GM19035 (cell line): ENCODE results near the gene VSTM4.
A peak's percentile ranks its signal among the peaks of the same experiment; 100 is the strongest.

ENCODE experiments used
- ATAC-seq: cut with Tn5 transposase; IDR thresholded peaks from one replicate; pipeline ENCODE4 v1.9.1; 2021; ENCODE audit not compliant: unreplicated experiment

Gene VSTM4

DNA sequence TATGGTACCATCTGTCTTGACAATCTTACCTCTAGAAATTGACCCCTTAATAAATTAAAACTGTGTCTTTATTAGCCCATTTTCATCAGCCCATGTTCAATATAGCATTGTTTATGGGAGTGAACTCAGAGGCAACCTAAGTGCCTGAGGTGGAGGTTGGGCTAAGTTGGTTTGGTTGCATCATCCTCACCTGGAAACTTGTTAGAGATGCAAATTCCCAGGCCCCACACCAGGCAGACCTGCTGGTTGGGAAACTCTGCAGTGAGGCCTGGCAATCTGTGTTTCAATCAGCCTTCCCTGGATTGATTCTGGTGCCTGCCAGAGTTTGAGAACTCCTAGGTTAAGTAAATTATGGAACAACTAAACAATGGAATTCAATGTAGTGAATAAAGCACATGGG, 27.9 kb upstream of the VSTM4 start:
- no peak for ATAC-seq

- ATAC-seq: no peak
These were observed 26.4 kb upstream of the VSTM4 start for GRCh38 chr10:49141541-49142332.

GRCh38 chr10:49140304-49141177, 25.2 kb upstream of the VSTM4 start:
- ATAC-seq: no peak

- no peak for ATAC-seq
These were observed 24.5 kb upstream of the VSTM4 start for GRCh38 chr10:49139846-49140195.

DNA sequence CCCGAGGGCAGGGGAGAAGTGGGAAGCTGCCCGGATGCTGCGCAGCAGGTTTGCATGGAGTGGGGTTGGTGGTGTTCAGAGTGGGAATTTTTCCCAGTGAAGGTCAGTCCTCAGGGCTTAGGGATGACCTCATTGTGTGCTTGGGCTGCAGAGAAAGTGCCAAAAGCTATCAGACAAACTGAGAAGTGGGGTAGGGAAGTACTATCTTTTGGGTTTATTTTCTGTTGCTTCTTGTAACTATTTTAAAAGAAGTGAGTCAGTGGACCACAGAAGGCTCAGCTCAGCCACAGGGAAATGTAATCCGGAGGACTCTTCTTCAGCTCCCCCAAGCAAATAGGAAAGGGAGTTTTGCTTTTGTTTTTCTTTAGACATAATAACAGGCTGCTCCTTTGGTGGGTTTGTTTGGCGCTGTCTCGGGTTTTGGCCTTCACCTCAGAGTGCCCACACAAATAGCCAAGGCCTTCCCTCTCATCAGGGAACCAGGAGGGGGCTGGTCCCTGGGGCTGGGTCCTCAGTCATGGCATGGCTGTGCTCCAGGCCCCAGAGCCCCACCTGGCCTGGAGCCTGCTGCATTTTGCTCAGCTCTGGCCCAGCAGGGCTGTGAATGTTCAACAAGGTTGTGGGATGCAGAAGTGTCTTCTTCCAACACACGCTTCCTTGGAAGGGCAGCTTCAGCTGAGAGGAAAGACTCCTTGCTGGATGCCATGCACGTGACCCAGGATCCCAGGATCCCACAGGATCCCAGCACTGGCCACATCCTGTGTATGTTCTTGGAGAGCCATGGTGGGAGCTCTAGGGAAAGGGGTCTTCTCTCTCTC, 23.9 kb upstream of the VSTM4 start:
- no peak for ATAC-seq

GRCh38 chr10:49138361-49138891, 23.1 kb upstream of the VSTM4 start:
- no peak for ATAC-seq

- no peak for ATAC-seq
These were observed 21.2 kb upstream of the VSTM4 start for GRCh38 chr10:49136525-49136924.

DNA sequence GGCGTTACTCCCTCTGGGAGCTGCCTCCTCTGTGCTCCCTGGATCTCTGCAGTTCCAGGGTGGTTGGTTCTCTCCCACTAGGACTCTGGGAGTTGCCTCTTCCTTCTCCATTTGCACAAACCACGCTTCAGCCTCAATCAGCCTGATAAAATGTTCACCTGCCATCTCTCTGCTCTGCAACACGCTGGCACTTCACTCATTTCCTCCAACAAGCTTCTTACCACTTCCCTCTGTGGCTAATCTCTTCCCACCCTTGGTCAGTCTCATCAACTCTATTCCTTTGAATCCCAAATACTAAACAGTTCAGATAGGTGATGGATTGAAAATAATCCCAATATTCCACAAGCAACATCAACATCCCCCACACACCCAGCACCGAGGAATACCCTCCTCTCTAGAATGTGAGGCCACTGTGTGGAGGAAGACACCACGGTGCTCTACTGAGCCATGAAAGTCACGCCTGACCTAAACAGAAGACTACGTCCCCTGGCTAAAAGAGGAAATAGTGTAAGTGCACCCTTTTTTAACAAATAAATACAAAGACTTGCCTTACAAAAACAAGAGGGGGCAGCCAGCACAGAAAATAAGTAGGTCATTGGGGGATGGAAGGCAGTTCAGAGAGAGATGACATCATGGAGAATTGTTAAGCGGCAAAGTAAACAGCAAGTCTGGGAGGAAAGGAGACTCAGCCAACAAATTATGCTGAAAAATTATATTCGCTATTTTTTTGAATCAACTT, 20.4 kb upstream of the VSTM4 start:
- peak; percentile 55 for ATAC-seq

DNA sequence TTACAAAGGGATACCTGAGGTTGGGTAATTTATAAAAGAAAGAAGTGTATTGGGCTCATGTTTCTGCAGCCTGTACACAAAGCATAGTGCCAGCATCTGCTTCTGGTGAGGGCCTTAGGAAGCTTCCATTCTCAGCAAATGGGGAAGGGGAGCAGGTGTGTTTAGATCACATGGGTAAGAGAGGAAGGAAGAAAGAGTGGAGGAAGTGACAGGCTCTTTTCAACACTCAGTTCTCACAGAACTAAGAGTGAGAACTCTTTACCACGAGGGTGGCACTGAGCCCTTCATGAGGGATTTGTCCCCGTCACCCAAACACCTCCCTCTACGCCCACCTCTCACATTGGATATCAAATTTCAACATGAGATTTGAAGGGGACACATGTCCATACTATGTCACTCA, 19.0 kb upstream of the VSTM4 start:
- ATAC-seq: no peak

DNA sequence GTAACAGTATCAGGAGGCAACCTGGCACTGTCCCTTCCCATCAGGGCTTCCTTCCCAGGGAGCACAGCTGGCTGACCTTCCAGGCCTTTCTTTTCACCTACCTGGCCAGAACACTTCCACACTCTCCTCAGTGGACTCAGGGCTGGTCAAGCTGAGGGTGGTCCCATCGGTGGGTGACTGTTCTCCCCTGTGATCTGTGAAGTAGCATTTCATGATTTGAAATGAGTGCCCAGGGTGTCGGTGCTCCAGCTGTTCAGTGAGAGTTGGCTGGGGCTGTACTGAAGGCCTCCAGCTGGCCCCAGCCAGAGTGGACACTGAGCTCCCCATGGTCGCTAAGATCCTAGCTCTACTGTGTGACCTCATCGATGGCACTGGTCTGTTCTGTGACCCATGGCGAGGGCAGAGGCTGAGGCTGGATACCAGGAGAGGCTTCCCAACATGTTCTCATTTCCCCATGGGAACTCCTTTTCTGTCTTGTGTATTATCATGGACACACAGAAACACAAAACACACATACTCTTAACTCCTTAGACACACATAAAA, 18.5 kb upstream of the VSTM4 start, which contains the start of gene FAM170B:
FAM170B (minus strand) TSS at position 316 of the 543 bp plus-strand sequence; CDS start at position 213, 103 bp downstream.
- ATAC-seq: no peak

DNA sequence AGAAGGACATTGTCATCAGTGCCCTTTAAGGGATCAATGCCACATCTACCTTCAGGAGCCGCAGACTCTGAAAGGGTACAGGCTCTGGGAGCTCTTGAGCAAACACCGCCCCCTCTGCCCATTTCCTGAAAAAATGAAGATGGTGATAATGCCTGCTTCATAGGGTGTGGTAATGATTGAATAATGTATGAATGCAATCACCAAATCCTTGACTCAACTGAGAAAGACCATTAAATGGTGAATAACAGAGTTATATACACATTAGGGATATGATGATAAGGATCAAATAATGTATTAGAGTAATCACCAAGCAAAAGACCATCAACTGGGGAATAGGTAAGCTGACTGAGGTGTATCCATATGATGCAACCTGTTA, 17.0 kb upstream of the VSTM4 start:
- no peak for ATAC-seq

DNA sequence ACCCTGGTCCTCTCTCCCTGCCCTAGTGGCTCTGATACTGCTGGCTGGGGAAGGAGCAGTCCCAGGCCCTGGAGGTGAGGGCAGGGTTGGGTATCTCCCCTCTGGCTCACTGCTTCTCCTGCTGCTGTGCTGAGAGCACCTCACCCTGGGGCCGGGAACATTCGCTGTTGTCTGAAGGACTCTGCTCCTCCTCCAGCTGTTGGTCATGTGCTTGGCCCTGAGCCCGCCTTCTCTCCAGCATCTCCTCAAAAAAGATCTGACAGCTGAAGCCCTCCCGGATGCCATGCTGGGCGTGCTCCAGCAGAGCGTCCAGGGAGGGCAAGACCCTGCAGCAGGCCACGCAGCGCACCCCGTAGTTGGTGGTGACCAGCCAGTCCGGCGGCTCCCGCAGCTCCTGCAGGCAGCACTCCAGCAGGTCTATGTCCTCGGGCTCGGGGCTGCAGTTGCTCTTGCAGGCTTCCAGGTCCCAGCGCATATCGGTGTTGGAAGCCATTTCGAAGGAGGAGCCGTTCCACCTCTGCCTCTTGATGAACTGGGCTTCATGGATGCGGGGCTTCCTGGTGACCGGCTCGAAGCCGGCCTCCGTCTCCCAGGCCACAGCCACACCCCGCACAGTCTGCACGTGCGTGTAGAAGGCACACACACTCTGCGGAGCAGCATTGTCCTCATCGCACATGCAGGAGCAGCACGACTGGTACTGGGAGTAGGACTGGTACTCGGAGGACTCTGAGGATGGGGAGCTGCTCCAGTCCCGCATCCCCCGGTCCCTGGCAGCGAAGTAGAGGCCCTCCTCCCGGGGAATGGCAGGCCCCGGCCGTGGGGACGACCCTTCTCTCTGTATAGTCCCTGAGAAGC, 16.4 kb upstream of the VSTM4 start:
- ATAC-seq: no peak

- ATAC-seq: no peak
These were observed 14.1 kb upstream of the VSTM4 start for GRCh38 chr10:49129376-49129775.

- no peak for ATAC-seq
These were observed 13.5 kb upstream of the VSTM4 start for GRCh38 chr10:49128854-49129253.

DNA sequence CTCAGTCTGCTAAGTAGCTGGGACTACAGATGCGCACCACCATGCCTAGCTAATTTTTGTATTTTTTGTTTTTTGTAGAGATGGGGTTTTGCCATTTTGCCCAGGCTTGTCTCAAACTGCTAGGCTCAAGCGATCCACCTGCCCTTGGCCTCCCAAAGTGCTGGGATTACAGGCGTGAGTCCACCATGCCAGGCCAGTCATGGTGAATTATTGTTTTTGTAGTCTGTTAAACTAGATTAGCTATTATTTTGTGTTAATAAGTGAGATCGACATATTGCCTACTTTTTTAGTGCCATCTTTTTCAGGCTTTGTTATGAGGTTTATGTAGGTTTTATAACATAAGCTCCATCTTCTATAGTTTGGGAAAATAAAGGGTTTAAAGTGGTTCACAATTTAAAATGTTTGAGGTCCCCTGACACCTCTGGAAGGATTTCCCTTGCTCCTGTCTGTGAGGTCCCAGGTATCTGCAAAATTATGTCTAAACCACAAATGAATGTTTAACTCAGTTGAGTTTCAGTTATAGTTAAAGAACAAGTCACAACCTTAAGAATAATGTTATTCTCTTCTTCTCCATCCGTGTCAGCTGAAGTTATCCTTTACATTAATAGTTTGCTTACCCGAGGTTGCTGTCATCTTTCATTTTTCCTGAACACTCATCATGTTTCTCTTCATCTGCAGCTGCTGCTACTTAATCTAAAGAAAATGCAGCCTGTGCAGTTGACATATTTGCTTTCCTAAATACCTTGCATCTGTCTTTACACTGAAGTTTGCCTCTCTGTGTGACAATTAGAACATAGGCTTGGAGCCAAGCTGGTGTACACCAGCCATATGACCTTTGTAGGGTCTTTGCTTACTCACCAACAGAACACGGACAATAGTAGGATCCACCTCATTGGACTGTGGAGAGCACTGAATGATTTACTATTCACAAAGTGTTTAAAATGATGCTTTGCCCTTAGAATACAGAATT, 8.9 kb upstream of the VSTM4 start:
- no peak for ATAC-seq

DNA sequence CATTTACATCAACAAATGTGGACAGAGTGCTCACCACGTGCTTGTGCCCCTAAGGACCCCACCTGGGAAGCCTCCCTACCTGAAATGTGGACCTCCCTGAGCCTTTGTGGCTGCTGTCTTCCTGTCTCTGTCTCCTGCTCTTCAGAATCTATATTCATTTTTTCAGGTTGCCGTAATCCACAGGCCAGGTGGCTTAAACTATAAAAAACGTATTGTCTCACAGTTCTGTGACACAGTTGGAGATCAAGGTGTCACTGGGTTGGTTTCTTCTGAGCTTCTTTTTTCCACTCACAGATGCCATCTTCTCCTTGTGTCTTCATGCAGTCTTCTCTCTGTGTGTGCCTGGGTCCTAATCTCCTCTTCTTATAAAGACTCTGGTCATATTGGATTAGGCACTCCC, 5.6 kb upstream of the VSTM4 start:
- no peak for ATAC-seq

DNA sequence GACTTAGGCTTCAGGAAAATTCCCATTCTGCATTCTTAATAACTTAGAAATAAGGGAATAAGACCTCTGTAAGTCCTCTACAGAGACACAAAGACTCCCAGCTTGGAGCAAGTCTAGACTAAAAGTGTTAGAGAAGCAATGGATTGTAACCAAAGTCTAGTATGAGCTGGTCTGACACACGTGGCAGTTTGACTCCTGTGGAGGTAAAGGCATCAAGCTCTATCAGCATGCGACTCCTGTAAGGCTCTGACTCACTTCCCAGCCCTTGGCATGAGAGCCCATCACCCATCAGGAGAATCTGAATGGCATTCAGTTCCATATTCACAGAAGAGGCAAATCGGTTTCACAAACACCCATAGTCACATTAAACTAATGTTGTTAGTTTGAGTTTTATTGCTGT, 4.4 kb upstream of the VSTM4 start:
- ATAC-seq: no peak

DNA sequence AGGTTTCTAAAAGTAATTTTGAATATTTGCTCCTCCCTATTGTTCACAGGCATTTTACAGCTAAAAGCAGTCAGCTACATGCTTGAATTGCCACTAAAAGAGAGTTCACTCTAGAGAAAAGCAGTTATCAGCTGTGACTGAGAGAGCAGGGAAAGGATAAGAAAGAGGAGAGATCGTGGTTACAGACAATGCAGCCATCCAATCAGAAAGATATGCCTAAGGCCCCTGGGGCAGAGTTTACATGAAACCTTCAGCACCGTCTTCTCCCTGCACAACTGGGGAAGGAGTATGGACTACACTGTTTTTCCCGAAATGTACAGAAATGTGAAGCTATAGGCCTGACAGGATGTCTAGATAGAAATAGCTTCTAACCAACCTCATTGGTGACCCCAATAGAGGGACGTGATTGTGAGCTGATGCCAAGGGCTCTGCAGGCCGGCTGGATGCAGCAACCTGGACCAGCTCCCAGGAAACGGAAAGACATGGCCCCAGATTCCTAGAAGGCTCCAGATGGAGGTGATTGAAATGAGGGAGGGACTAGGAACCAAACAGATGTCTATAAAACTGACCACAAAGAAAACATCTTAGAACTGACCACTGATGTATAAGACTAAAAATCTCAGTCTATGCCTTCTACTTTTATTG, 3.2 kb upstream of the VSTM4 start:
- no peak for ATAC-seq
